ENCODE data around the gene SLC7A4.
A peak's percentile ranks its signal among the peaks of the same experiment; 100 is the strongest.

Gene SLC7A4

DNA sequence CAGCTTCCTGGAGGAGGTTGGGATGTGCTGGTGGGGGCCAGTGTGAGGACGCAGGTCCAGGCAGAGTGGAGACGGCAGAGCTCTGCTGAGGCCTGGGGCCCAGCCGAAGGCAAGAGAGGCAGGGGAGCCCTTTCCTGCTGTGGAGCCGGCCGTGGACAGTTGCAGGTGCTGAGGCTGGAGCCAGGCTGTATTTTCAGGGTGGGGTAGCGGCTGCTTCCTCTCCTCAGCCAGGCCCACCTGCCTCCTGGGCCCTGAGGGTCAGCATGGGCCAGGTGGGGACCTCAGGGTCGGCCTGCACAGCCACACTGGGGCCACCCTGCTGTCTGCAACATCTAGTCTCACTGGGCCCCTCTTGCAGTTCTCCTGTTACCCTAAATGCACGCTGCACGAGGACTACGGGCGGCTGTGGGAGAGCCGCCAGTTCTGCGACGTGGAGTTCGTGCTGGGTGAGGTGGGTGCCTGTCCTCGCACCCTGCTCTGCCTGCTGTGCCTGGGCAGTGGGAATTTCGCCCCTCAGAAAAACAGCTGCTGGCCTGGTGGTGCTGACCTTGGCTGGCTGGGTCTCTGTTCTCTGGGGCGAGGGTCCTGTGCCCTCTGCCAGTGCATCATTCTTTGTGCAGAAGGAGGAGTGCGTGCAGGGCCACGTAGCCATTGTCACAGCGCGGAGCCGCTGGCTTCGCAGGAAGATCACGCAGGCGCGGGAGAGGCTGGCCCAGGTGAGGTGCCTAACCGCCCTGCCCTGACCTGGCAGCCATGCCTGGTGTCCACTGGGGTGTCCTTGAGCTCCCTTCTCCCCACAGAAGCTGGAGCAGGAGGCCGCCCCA, 38.8 kb downstream of the SLC7A4 start:
- ChIA-PET POLR2A (ENCODE audit: low non-redundant PET) (no interaction called here), CTCF (no interaction called here)
- H3K27ac ChIP-seq: peak overlapping the region; percentile 7; the same call in 1 of the 2 replicates
- no peak for DNase-seq (ENCODE audit: low spot score)
- TF ChIP-seq, protein P1, sequence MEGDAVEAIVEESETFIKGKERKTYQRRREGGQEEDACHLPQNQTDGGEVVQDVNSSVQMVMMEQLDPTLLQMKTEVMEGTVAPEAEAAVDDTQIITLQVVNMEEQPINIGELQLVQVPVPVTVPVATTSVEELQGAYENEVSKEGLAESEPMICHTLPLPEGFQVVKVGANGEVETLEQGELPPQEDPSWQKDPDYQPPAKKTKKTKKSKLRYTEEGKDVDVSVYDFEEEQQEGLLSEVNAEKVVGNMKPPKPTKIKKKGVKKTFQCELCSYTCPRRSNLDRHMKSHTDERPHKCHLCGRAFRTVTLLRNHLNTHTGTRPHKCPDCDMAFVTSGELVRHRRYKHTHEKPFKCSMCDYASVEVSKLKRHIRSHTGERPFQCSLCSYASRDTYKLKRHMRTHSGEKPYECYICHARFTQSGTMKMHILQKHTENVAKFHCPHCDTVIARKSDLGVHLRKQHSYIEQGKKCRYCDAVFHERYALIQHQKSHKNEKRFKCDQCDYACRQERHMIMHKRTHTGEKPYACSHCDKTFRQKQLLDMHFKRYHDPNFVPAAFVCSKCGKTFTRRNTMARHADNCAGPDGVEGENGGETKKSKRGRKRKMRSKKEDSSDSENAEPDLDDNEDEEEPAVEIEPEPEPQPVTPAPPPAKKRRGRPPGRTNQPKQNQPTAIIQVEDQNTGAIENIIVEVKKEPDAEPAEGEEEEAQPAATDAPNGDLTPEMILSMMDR (conservative IDR thresholded peaks at IDR 0.05; ENCODE audit: low read depth): no peak

DNA sequence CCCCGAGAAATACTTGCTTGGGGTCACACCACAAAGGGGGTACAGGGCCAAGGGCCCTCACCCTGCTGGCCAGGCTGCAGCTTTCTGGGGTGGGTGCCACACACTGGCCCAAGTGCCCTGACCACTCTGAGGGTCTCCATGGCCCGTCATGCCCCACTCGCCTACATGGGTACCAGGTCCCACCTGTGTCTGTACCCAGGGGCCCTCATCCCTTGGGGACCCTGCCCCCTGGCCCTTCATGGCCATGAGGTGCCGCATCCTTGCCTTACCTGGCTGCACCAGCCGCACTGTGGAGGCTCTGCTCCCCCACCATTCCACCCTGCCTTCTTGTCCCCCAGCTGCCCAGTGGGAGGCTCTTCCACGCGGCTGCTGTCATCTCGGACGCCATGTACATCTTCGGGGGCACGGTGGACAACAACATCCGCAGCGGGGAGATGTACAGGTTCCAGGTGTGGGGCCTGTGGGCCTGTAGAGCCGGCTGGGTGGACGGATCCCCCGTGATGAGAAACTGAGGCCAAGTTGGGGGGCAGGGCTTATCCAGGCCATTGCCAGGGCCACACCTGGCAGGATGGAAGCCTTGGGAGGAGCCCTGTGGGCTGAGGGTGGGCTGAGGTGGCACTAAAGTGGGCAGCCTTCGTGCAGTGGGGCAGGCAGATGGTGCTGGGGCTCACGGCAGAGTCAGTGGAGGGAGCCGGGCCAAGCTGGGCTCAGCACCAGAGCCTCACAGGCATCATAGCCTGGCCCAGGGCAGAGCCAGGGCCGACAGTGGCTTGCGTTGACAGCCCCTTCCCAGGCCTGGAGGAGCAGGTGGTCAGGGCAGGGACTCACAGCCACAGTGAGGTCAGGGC, 39.7 kb downstream of the SLC7A4 start:
- no peak for DNase-seq (ENCODE audit: low spot score)
- TF ChIP-seq, protein P1 (conservative IDR thresholded peaks at IDR 0.05; ENCODE audit: low read depth): no peak
- ChIA-PET CTCF (no interaction called here), POLR2A (ENCODE audit: low non-redundant PET) (no interaction called here)
- 0 out of 2 replicates have a peak overlapping the region, but pooled peaks have one; percentile 7 for H3K27ac ChIP-seq

DNA sequence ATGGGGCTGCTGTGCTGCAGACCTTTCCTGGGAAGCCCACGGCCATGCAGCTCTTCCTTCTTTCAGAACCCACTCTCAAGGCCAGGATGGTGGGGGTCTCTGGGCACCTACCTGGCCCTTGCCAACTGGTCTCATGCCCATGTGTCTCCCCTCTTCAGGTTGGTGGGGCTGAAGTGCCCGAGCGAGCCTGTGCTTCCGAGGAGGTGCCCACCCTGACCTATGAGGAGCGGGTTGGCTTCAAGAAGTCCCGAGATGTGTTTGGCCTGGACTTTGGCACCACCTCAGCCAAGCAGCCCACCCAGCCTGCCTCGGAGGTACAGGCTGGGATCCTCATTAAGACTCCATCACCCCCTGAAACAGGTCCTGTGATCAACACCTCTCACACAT, 40.3 kb downstream of the SLC7A4 start:
- no peak overlapping the region for H3K27ac ChIP-seq
- CTCF ChIA-PET: no interaction called here
- DNase-seq (ENCODE audit: low spot score): no peak
- TF ChIP-seq, protein P1 (conservative IDR thresholded peaks at IDR 0.05; ENCODE audit: low read depth): no peak
- POLR2A ChIA-PET (ENCODE audit: low non-redundant PET): no interaction called here

DNA sequence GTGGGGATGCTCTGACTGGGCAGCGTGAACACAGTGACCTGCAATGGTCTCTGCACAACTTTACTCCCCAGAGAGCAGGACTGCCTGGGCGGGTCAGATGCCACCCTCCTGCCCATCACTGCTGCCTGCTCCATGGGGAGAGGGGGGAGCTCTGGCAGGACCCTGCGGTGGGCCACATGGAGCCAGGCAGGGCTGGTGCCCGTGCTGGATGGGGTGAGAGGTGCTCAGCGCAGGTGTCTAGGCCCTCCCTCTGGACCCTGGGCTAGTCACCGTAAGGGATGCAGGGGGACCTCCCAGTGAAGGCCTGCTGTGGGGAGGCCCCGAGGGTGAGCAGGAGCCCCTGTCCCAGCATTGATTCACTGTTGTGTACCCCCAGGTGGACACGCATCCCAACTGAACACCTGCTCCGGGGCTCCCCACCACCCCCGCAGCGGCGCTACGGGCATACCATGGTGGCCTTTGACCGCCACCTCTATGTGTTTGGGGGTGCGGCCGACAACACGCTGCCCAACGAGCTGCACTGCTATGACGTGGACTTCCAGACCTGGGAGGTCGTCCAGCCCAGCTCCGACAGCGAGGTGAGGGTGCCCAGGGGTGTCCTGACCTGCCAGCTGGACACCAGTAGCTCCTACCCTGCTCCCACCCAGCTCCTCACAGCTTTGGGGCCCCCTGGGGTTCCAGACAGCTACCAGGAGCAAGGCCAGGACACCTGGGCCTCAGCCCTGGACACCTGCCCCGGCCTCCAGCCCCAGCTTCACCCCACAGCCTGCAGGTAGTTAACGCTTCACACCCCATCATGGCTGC, 40.9 kb downstream of the SLC7A4 start:
- POLR2A ChIA-PET (ENCODE audit: low non-redundant PET): no interaction called here
- H3K27ac ChIP-seq: no peak overlapping the region
- no peak for DNase-seq (ENCODE audit: low spot score)
- CTCF ChIA-PET: no interaction called here
- TF ChIP-seq, protein P1 (conservative IDR thresholded peaks at IDR 0.05; ENCODE audit: low read depth): no peak

DNA sequence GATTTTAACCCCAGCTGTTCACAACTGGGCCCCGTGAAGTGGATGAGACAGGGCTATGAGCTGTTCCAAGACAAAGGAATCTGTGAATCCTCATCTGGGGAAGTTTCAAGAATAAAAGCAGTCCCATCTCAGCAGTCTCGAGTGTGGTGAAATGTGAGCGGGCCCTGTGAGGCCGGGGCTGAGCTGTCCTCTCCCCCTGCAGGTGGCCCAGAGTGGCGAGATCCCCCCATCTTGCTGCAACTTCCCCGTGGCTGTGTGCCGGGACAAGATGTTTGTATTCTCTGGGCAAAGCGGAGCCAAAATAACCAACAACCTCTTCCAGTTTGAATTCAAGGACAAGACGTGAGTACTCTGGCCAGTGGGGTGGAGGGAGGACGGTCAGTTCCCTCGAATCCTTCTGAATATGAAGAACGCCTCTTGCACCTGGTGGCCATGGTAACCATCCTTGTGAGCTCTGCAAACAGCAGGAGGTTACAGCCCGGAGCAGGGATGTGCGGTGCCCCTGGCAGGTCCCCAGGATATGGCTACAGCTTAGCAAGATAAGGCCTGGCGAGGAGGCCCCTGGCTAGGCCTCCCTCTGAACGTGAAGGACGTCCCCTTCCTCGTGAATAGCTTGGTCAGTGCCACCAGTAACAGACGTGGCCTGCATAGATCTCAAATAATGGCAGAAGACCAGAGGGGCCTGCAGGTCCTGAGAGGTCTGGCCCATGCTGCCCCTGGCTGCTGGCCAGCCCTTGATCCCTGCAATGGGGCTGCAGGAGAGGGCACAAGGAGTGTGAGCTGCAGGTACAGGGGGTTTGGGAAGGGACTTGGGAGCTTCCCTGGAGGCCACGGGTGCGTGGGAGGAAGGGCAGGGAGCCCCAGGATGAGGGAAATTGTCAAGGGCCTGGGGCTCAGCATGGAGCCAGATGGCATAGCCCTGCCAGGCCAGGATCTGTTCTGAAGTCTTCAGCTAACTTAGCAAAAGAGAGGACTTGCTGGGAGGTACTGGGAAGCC, 41.9 kb downstream of the SLC7A4 start:
- no peak for DNase-seq (ENCODE audit: low spot score)
- peak overlapping the region; percentile 32 for H3K27ac ChIP-seq
- CTCF ChIA-PET: no interaction called here
- POLR2A ChIA-PET (ENCODE audit: low non-redundant PET): interaction anchor here (0.5 kb wide), 1 partner anchor 13 kb away, joined by 4 read pairs; no protein-coding TSS in a partner anchor
- TF ChIP-seq, protein P1 (conservative IDR thresholded peaks at IDR 0.05; ENCODE audit: low read depth): no peak
